HFFc6 (cell line): Measurements from ENCODE around the gene FHIT. TPM values are rescaled to one million over a fixed set of nuclear protein-coding genes. Genes with fewer than 3 reads are reported as not detected.

Experiments used
- DNase-seq: peaks from one replicate; pipeline ENCODE4 v3.0.0-alpha.2; 2018
- H3K27ac Mint-ChIP-seq: 2 replicates; pipeline ENCODE4 v1.8.0; 2020; ENCODE audit warnings: mild to moderate bottlenecking, mixed read lengths
- H3K27me3 Mint-ChIP-seq: 2 replicates; pipeline ENCODE4 v1.8.0; 2021; ENCODE audit warnings: mild to moderate bottlenecking, moderate library complexity, mixed read lengths; ENCODE audit not compliant: insufficient read depth
- H3K36me3 Mint-ChIP-seq: 2 replicates; pipeline ENCODE4 v1.8.0; 2021; ENCODE audit warnings: low read depth, mixed read lengths
- H3K4me1 Mint-ChIP-seq: 2 replicates; pipeline ENCODE4 v1.8.0; 2020; ENCODE audit warnings: low read depth, mixed read lengths
- H3K4me3 Mint-ChIP-seq: 2 replicates; pipeline ENCODE4 v1.8.0; 2020; ENCODE audit warnings: mild to moderate bottlenecking, moderate library complexity, mixed read lengths
- H3K9me3 Mint-ChIP-seq: 2 replicates; pipeline ENCODE4 v1.8.0; 2020; ENCODE audit warnings: mild to moderate bottlenecking, mixed read lengths
- CTCF ChIP-seq: fragments of 200-600 bp; sonication (generic); IDR thresholded peaks from 2 replicates; pipeline ENCODE4 v1.5.0; 2021; ENCODE audit warnings: antibody characterized with exemption, mild to moderate bottlenecking
- total RNA-seq, 6 experiments: library from RNA; stranded (reverse); fragmentation: NEBNext Ultra II Directional; extraction: Animal tissue kit (Norgen Biotek cat#: 25700); gene quantifications; 2 replicates in 1 of 6; 3 replicates in 5 of 6; pipeline ENCODE4 v1.2.3, GENCODE V29; 2021

FHIT gene
- total RNA-seq, 6 experiments from 2014 or later = 0.33 to 0.38 TPM; not detected in 4

- H3K36me3 Mint-ChIP-seq = no peaks in the 10 kb centered on the region; the same call in 1 of the 2 replicates
- H3K9me3 Mint-ChIP-seq = peaks cover 42% of the 10 kb centered on the region
- no peak for DNase-seq
- no peak overlapping the region for H3K4me3 Mint-ChIP-seq
- H3K4me1 Mint-ChIP-seq = no peaks in the 10 kb centered on the region
- no peak overlapping the region for H3K27ac Mint-ChIP-seq
- no peak for TF ChIP-seq CTCF
- H3K27me3 Mint-ChIP-seq = peaks cover 2% of the 10 kb centered on the region; the same call in 1 of the 2 replicates
These were observed 976.6 kb downstream of the FHIT start for GRCh38 chr3:60274646-60275045.

- H3K9me3 Mint-ChIP-seq = peaks cover 42% of the 10 kb centered on the region
- H3K4me3 Mint-ChIP-seq = no peak overlapping the region
- no peaks in the 10 kb centered on the region for H3K4me1 Mint-ChIP-seq
- peaks cover 2% of the 10 kb centered on the region; the same call in 1 of the 2 replicates for H3K27me3 Mint-ChIP-seq
- H3K36me3 Mint-ChIP-seq = no peaks in the 10 kb centered on the region; the same call in 1 of the 2 replicates
- no peak overlapping the region for H3K27ac Mint-ChIP-seq
- TF ChIP-seq CTCF = no peak
- no peak for DNase-seq
These were observed 977.2 kb downstream of the FHIT start for GRCh38 chr3:60274098-60274497.

- no peak for TF ChIP-seq CTCF
- Mint-ChIP-seq H3K9me3 (peaks cover 19% of the 10 kb centered on the region), H3K4me3 (no peak overlapping the region), H3K36me3 (no peaks in the 10 kb centered on the region), H3K27ac (no peak overlapping the region), H3K4me1 (no peaks in the 10 kb centered on the region), H3K27me3 (no peaks in the 10 kb centered on the region)
- DNase-seq = no peak
These were observed 981.4 kb downstream of the FHIT start for GRCh38 chr3:60269829-60270266.

GRCh38 chr3:60269377-60269776 is 981.9 kb downstream of the FHIT start:
- Mint-ChIP-seq H3K27me3 (no peaks in the 10 kb centered on the region), H3K36me3 (no peaks in the 10 kb centered on the region), H3K4me1 (no peaks in the 10 kb centered on the region), H3K9me3 (peaks cover 23% of the 10 kb centered on the region), H3K27ac (no peak overlapping the region), H3K4me3 (no peak overlapping the region)
- no peak for TF ChIP-seq CTCF
- no peak for DNase-seq

GRCh38 chr3:60268123-60268522 is 983.1 kb downstream of the FHIT start:
- Mint-ChIP-seq H3K27me3 (no peaks in the 10 kb centered on the region), H3K4me3 (no peak overlapping the region), H3K9me3 (peaks cover 23% of the 10 kb centered on the region), H3K36me3 (no peaks in the 10 kb centered on the region), H3K27ac (no peak overlapping the region), H3K4me1 (no peaks in the 10 kb centered on the region)
- DNase-seq = no peak
- no peak for TF ChIP-seq CTCF

- Mint-ChIP-seq H3K4me3 (no peak overlapping the region), H3K27me3 (no peaks in the 10 kb centered on the region)
These were observed 984.8 kb downstream of the FHIT start for GRCh38 chr3:60266444-60266843.

More at GRCh38 chr3:60266444-60266843, 984.8 kb downstream of the FHIT start:
- H3K4me1 Mint-ChIP-seq = no peaks in the 10 kb centered on the region
- H3K27ac Mint-ChIP-seq = no peak overlapping the region
- no peaks in the 10 kb centered on the region for H3K36me3 Mint-ChIP-seq
- TF ChIP-seq CTCF = no peak
- DNase-seq = no peak
- peaks cover 18% of the 10 kb centered on the region for H3K9me3 Mint-ChIP-seq
